Testis (tissue), 2 donors: ENCODE measurements around the gene TMEM117.

Experiments used
- POLR2A ChIP-seq: fragments of 450-650 bp; IDR thresholded peaks from one replicate; pipeline ENCODE4 v1.6.1; 2017; ENCODE audit warnings: antibody characterized with exemption, mild to moderate bottlenecking, moderate library complexity
- TF ChIP-seq, protein P1 (sequence below), 3 experiments: fragments of 450-650 bp in 2 of 3; fragments of 200-600 bp in 1 of 3; sonication (generic) in 1 of 3; IDR thresholded peaks; one replicate each; pipeline ENCODE4 v1.5.1; 2016 to 2019; ENCODE audit warnings: antibody characterized with exemption in 3 of 3, mild to moderate bottlenecking in 2 of 3, moderate library complexity in 1 of 3

DNA sequence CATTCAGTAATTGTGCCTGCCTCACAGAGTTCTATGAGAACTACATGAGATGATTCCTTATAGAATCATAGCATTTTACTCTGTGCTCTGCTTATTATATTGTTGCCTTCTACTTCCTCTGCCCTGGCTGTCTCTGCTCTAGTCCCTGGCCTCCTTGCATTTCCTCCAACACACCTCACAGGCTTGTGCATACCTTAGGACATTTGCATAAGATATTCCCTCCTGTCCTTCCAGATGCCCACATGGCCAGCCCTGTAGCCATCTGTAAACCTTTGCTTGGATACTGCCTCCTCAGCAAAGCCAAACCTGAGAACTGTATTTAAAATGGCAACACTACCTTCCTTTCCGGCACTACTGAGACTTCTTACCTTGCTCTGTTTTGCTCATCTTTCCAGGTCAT, 586.7 kb downstream of the TMEM117 start:
- no peak for TF ChIP-seq POLR2A
- TF ChIP-seq, protein P1, sequence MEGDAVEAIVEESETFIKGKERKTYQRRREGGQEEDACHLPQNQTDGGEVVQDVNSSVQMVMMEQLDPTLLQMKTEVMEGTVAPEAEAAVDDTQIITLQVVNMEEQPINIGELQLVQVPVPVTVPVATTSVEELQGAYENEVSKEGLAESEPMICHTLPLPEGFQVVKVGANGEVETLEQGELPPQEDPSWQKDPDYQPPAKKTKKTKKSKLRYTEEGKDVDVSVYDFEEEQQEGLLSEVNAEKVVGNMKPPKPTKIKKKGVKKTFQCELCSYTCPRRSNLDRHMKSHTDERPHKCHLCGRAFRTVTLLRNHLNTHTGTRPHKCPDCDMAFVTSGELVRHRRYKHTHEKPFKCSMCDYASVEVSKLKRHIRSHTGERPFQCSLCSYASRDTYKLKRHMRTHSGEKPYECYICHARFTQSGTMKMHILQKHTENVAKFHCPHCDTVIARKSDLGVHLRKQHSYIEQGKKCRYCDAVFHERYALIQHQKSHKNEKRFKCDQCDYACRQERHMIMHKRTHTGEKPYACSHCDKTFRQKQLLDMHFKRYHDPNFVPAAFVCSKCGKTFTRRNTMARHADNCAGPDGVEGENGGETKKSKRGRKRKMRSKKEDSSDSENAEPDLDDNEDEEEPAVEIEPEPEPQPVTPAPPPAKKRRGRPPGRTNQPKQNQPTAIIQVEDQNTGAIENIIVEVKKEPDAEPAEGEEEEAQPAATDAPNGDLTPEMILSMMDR (IDR thresholded peaks at IDR 0.05) = no peak
